Thyroid gland (tissue), 4 donors: ENCODE data around the gene RAD17. TPM values are rescaled to one million over a fixed set of nuclear protein-coding genes. Genes with fewer than 3 reads are reported as not detected.

Source experiments
- DNase-seq, 2 donors: peaks; one replicate each; pipeline ENCODE4 v3.0.0-alpha.2; 2019
- H3K27ac ChIP-seq, 3 donors: fragments of 200-600 bp; sonication (generic); 1 replicate in 2 of 3; 2 replicates in 1 of 3; pipeline ENCODE4 v1.5.1; 2016 to 2019; ENCODE audit warnings: mild to moderate bottlenecking in 1 of 3, moderate library complexity in 1 of 3
- H3K27me3 ChIP-seq: fragments of 200-600 bp; sonication (generic); one replicate; pipeline ENCODE4 v1.5.1; 2019
- H3K36me3 ChIP-seq, 2 donors: fragments of 200-600 bp; sonication (generic); one replicate each; pipeline ENCODE4 v1.5.1; 2016 to 2019
- H3K4me1 ChIP-seq, 2 donors: fragments of 200-600 bp; sonication (generic); one replicate each; pipeline ENCODE4 v1.5.1; 2017 to 2019
- H3K4me3 ChIP-seq, 3 donors: fragments of 200-600 bp; sonication (generic); replicated peaks in 1 of 3; 1 replicate in 2 of 3; 2 replicates in 1 of 3; pipeline ENCODE4 v1.5.1; 2016; ENCODE audit warnings: mild to moderate bottlenecking in 1 of 3
- H3K9me3 ChIP-seq: fragments of 200-600 bp; sonication (generic); one replicate; pipeline ENCODE4 v1.5.1; 2017
- POLR2A ChIP-seq, 2 donors: fragments of 450-650 bp; IDR thresholded peaks; one replicate each; pipeline ENCODE4 v1.6.1; 2017; ENCODE audit warnings: antibody characterized with exemption in 2 of 2, mild to moderate bottlenecking in 2 of 2, moderate library complexity in 1 of 2
- WGBS, 2 donors: methylation state at CpG; one replicate each; pipeline ENCODE4 v1.1.5; 2017; 5-methylcytosine and 5-hydroxymethylcytosine counted together
- intact Hi-C: fragments of 100-400 bp; cut with DNase I; formaldehyde crosslinking; loops from one replicate; pipeline ENCODE4 v1.15.1; 2023
- total RNA-seq, 4 donors: library from RNA; depleted of rRNA; stranded (reverse); fragments of >200 nt; gene quantifications; one replicate each; pipeline ENCODE4 v1.2.3, GENCODE V29; 2016
- TF ChIP-seq, protein P1 (sequence below), 6 experiments: fragments of 200-600 bp in 3 of 6; fragments of 450-650 bp in 3 of 6; sonication (generic) in 3 of 6; IDR thresholded peaks; one replicate each; pipeline ENCODE4 v1.5.1; 2016 to 2019; ENCODE audit warnings: antibody characterized with exemption in 6 of 6, mild to moderate bottlenecking in 2 of 6, inconsistent platforms in 1 of 6, moderate library complexity in 1 of 6

RAD17 gene
- total RNA-seq, 4 donors from 2014 or later: 20.9 to 34.9 (median 27.8) TPM

GRCh38 chr5:69404659-69405330 lies 35.2 kb downstream of the RAD17 start:
- no peaks in the 10 kb centered on the region for H3K27me3 ChIP-seq
- DNase-seq: no peak
- H3K9me3 ChIP-seq: no peaks in the 10 kb centered on the region
- TF ChIP-seq, protein P1, sequence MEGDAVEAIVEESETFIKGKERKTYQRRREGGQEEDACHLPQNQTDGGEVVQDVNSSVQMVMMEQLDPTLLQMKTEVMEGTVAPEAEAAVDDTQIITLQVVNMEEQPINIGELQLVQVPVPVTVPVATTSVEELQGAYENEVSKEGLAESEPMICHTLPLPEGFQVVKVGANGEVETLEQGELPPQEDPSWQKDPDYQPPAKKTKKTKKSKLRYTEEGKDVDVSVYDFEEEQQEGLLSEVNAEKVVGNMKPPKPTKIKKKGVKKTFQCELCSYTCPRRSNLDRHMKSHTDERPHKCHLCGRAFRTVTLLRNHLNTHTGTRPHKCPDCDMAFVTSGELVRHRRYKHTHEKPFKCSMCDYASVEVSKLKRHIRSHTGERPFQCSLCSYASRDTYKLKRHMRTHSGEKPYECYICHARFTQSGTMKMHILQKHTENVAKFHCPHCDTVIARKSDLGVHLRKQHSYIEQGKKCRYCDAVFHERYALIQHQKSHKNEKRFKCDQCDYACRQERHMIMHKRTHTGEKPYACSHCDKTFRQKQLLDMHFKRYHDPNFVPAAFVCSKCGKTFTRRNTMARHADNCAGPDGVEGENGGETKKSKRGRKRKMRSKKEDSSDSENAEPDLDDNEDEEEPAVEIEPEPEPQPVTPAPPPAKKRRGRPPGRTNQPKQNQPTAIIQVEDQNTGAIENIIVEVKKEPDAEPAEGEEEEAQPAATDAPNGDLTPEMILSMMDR (IDR thresholded peaks at IDR 0.05): no peak
- no peak for TF ChIP-seq POLR2A (IDR thresholded peaks at IDR 0.05)
- no peak overlapping the region for H3K27ac ChIP-seq
- peaks cover 8 to 11% of the 10 kb centered on the region in 2 donors for H3K36me3 ChIP-seq
- no peak overlapping the region for H3K4me3 ChIP-seq
- H3K4me1 ChIP-seq: no peaks in the 10 kb centered on the region
- 94% methylated on average over 15 of the region's 15 CpGs for WGBS, 2 donors
- intact Hi-C loops: no loop called here

GRCh38 chr5:69414885-69415583 lies 45.4 kb downstream of the RAD17 start, which contains the start of gene MARVELD2:
MARVELD2 (plus strand) TSS chr5:69415116; CDS start chr5:69419386, 4,270 bp downstream.
- peaks cover 11 to 27% of the 10 kb centered on the region in 2 donors for H3K4me1 ChIP-seq
- TF ChIP-seq, protein P1 (IDR thresholded peaks at IDR 0.05): peak; percentile 46 to 85 (median 60)
- TF ChIP-seq POLR2A (IDR thresholded peaks at IDR 0.05): peak; percentile 81 to 96
- no peaks in the 10 kb centered on the region for H3K27me3 ChIP-seq
- peak; percentile 99 for DNase-seq
- intact Hi-C loops: loop anchor here (5.0 kb wide), 1 partner anchor 77 kb away; the partner anchor contains the start of gene OCLN
- H3K36me3 ChIP-seq: peaks cover 0 to 13% of the 10 kb centered on the region in 2 donors
- peak within 1 kb of the TSS; percentile 35 to 67 (median 63) for H3K4me3 ChIP-seq
- no peaks in the 10 kb centered on the region for H3K9me3 ChIP-seq
- H3K27ac ChIP-seq: peak within 1 kb of the TSS; percentile 88 to 99 (median 96)
- WGBS, 2 donors: 2 to 12% methylated on average over 7 to 29 of the region's 78 CpGs

DNA sequence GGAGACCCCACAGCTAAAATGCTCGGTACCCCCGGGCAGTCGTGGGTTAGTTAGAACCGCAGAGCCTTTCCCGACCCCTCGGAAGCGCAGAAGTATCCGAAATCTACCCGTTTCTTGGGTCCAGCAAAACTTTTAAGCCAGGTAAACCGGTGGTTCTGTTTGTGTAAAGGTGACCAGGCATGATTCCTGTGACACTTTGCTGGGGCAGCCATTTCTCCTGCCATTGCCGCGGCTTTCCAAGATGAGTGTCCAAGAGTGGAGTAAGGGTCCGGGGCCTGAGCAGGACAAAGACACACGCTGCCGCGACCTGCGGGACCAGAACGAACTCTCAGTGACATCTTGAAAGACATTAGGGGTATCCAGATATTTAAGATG lies 46.0 kb downstream of the RAD17 start:
- intact Hi-C loops: loop anchor here (5.0 kb wide), 1 partner anchor 77 kb away; the partner anchor contains the start of gene OCLN
- Histone ChIP-seq H3K36me3 (peaks cover 0 to 14% of the 10 kb centered on the region in 2 donors), H3K4me1 (peaks cover 11 to 27% of the 10 kb centered on the region in 2 donors), H3K27ac (peak overlapping the region; percentile 88 to 99 (median 96)), H3K27me3 (no peaks in the 10 kb centered on the region), H3K4me3 (peak overlapping the region; percentile 35 to 67 (median 63)), H3K9me3 (no peaks in the 10 kb centered on the region)
- no peak for TF ChIP-seq POLR2A (IDR thresholded peaks at IDR 0.05)
- TF ChIP-seq, protein P1 (IDR thresholded peaks at IDR 0.05): no peak
- 33 to 37% methylated on average over 8 to 11 of the region's 18 CpGs for WGBS, 2 donors
- DNase-seq: peak; percentile 56

- Histone ChIP-seq H3K36me3 (peaks cover 0 to 12% of the 10 kb centered on the region in 2 donors), H3K27me3 (no peaks in the 10 kb centered on the region), H3K27ac (peak overlapping the region; percentile 88 to 99 (median 96)), H3K9me3 (no peaks in the 10 kb centered on the region), H3K4me3 (peak overlapping the region; percentile 35 to 67 (median 63)), H3K4me1 (peaks cover 11 to 27% of the 10 kb centered on the region in 2 donors)
- intact Hi-C loops: loop anchor here (5.0 kb wide), 1 partner anchor 76 kb away; the partner anchor contains the start of gene OCLN
- WGBS, 2 donors: 33 to 41% methylated on average over 6 of the region's 6 CpGs
- DNase-seq: peak; percentile 15 to 18
- TF ChIP-seq, protein P1 (IDR thresholded peaks at IDR 0.05): no peak
- TF ChIP-seq POLR2A (IDR thresholded peaks at IDR 0.05): no peak
Measured at GRCh38 chr5:69416180-69416579, 46.6 kb downstream of the RAD17 start.
